Measurements from ENCODE around the gene MBNL1. TPM values are rescaled to one million over a fixed set of nuclear protein-coding genes. Genes with fewer than 3 reads are reported as not detected.

Gene MBNL1
- total RNA-seq, 1 experiment from 2014 or later = 200 TPM

DNA sequence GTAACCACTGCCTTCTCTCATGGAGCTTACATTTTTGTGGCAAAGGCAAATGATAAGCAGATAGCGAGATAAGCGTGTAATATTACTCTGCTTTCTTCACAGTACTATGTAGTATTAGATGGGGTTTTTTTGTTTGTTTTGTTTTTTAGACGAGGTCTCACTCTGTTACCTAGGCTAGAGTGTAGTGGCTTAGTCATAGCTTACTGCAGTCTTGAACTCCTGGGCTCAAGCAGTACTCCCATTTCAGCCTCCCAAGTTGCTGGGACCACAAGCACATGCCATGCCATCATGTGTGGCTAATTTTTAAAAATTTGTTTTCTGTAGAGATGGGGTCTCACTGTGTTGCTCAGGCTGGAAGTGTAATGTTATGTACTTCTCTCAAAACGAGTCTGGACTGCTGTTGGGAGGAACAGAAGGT, 22.9 kb downstream of the MBNL1 start:
- Histone ChIP-seq H3K27me3 (ENCODE audit: insufficient read depth, low read length) (no peaks in the 10 kb centered on the region), H3K27ac (ENCODE audit: low read depth, low read length) (no peak overlapping the region), H3K4me1 (ENCODE audit: control insufficient read depth in 1 of 2, insufficient read depth in 2 of 2, low read length in 2 of 2) (peaks cover 15 to 29% of the 10 kb centered on the region in 2 experiments; a peak in 3 of 4 replicates), H4K20me1 (ENCODE audit: insufficient read depth) (peaks cover 13% of the 10 kb centered on the region; the same call in 1 of the 2 replicates), H3K36me3 (ENCODE audit: control insufficient read depth in 1 of 2, insufficient read depth in 2 of 2, low read length in 2 of 2) (no peaks in the 10 kb centered on the region), H3K79me2 (ENCODE audit: insufficient read depth, low read length) (peaks cover 100% of the 10 kb centered on the region), H3K4me2 (ENCODE audit: low read length) (no peak overlapping the region), H3K9me3 (ENCODE audit: control insufficient read depth in 1 of 2, insufficient read depth in 1 of 2, low read depth in 1 of 2, low read length in 2 of 2) (no peaks in the 10 kb centered on the region), H3K9me2 (ENCODE audit: insufficient read depth) (no peaks in the 10 kb centered on the region), H2AFZ (ENCODE audit: low read depth, low read length, poor library complexity, severe bottlenecking) (no peak overlapping the region), H3K4me3 (replicated peaks in 1 of 2; ENCODE audit: low read depth in 1 of 2, low read length in 2 of 2) (no peak overlapping the region), H3K9ac (ENCODE audit: low read length) (no peak overlapping the region)
- DNase-seq (ENCODE audit: low read depth, low spot score) (no peak), ATAC-seq (no peak; the same call in 1 of the 2 replicates)
- BruUV-seq (replicated peaks) = no TSS peak
- no peak for TF ChIP-seq CBX3 (IDR thresholded peaks at IDR 0.05; ENCODE audit: low read depth)
- TF ChIP-seq EZH2 (IDR thresholded peaks at IDR 0.05) = no peak
- TF ChIP-seq ZNF274 (IDR thresholded peaks at IDR 0.05; ENCODE audit: low read depth, low read length) = no peak
- ChIA-PET RAD21 (ENCODE audit: low non-redundant PET in 1 of 2, low total read pairs in 2 of 2, uncharacterized antibody in 2 of 2, unreplicated experiment in 2 of 2) (no interaction called here), POLR2A (interaction anchor here (0.6 kb wide), 1 partner anchor 23 kb away, joined by 4 read pairs; the partner anchor contains the start of gene MBNL1), CTCF (no interaction called here)
- intact Hi-C loops (cut with micrococcal nuclease) = no loop called here

DNA sequence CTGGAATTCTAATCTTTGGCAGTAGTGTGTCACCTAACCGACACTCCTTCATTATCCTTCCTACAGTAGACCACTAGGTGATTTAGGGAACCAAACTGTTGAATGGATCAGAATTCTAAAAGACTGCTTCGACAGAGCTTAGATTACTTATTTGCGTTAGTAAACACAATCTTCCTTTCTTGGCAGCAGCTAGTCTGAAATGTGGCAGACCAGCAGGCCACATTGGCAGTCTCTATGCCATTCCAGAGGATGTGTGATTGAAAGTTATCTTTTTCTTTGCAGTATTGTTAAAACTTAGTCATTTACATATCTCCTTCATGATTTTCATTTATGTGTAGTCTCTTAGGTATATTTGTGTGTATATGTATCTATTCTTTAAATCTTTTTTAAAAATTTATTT, 23.6 kb downstream of the MBNL1 start:
- BruUV-seq (replicated peaks) = no TSS peak
- Histone ChIP-seq H2AFZ (ENCODE audit: low read depth, low read length, poor library complexity, severe bottlenecking) (no peak overlapping the region), H3K9me3 (ENCODE audit: control insufficient read depth in 1 of 2, insufficient read depth in 1 of 2, low read depth in 1 of 2, low read length in 2 of 2) (no peaks in the 10 kb centered on the region), H3K79me2 (ENCODE audit: insufficient read depth, low read length) (peaks cover 100% of the 10 kb centered on the region), H3K9me2 (ENCODE audit: insufficient read depth) (no peaks in the 10 kb centered on the region), H3K36me3 (ENCODE audit: control insufficient read depth in 1 of 2, insufficient read depth in 2 of 2, low read length in 2 of 2) (no peaks in the 10 kb centered on the region), H3K9ac (ENCODE audit: low read length) (no peak overlapping the region), H3K27me3 (ENCODE audit: insufficient read depth, low read length) (no peaks in the 10 kb centered on the region), H3K4me2 (ENCODE audit: low read length) (no peak overlapping the region), H3K4me1 (ENCODE audit: control insufficient read depth in 1 of 2, insufficient read depth in 2 of 2, low read length in 2 of 2) (peaks cover 22 to 36% of the 10 kb centered on the region in 2 experiments; a peak in 3 of 4 replicates), H4K20me1 (ENCODE audit: insufficient read depth) (peaks cover 13% of the 10 kb centered on the region; the same call in 1 of the 2 replicates), H3K27ac (ENCODE audit: low read depth, low read length) (no peak overlapping the region), H3K4me3 (replicated peaks in 1 of 2; ENCODE audit: low read depth in 1 of 2, low read length in 2 of 2) (no peak overlapping the region)
- no peak for DNase-seq (ENCODE audit: low read depth, low spot score)
- ChIA-PET CTCF (no interaction called here), POLR2A (no interaction called here), RAD21 (ENCODE audit: low non-redundant PET in 1 of 2, low total read pairs in 2 of 2, uncharacterized antibody in 2 of 2, unreplicated experiment in 2 of 2) (no interaction called here)
- no peak for ATAC-seq
- no peak for TF ChIP-seq SP1 (IDR thresholded peaks at IDR 0.05; ENCODE audit: low read depth)
- TF ChIP-seq RAD21 (IDR thresholded peaks at IDR 0.05; ENCODE audit: low read depth) = no peak
- no peak for TF ChIP-seq CEBPB (IDR thresholded peaks at IDR 0.05; ENCODE audit: low read depth)
- TF ChIP-seq TCF7L2 (IDR thresholded peaks at IDR 0.05; ENCODE audit: borderline replicate concordance, extremely low read depth, insufficient read depth, insufficient read length) = no peak
- no peak for TF ChIP-seq SIN3A (IDR thresholded peaks at IDR 0.05; ENCODE audit: low read depth)
- TF ChIP-seq, protein P1, sequence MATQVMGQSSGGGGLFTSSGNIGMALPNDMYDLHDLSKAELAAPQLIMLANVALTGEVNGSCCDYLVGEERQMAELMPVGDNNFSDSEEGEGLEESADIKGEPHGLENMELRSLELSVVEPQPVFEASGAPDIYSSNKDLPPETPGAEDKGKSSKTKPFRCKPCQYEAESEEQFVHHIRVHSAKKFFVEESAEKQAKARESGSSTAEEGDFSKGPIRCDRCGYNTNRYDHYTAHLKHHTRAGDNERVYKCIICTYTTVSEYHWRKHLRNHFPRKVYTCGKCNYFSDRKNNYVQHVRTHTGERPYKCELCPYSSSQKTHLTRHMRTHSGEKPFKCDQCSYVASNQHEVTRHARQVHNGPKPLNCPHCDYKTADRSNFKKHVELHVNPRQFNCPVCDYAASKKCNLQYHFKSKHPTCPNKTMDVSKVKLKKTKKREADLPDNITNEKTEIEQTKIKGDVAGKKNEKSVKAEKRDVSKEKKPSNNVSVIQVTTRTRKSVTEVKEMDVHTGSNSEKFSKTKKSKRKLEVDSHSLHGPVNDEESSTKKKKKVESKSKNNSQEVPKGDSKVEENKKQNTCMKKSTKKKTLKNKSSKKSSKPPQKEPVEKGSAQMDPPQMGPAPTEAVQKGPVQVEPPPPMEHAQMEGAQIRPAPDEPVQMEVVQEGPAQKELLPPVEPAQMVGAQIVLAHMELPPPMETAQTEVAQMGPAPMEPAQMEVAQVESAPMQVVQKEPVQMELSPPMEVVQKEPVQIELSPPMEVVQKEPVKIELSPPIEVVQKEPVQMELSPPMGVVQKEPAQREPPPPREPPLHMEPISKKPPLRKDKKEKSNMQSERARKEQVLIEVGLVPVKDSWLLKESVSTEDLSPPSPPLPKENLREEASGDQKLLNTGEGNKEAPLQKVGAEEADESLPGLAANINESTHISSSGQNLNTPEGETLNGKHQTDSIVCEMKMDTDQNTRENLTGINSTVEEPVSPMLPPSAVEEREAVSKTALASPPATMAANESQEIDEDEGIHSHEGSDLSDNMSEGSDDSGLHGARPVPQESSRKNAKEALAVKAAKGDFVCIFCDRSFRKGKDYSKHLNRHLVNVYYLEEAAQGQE (IDR thresholded peaks at IDR 0.05; ENCODE audit: low read depth) = no peak
- TF ChIP-seq POLR2AphosphoS5 (IDR thresholded peaks at IDR 0.05; ENCODE audit: low read depth, low read length) = no peak
- TF ChIP-seq SRF (IDR thresholded peaks at IDR 0.05; ENCODE audit: low read depth) = no peak
- TF ChIP-seq ZFX (IDR thresholded peaks at IDR 0.05) = no peak
- no peak for TF ChIP-seq CBX3 (IDR thresholded peaks at IDR 0.05; ENCODE audit: low read depth)
- TF ChIP-seq POLR2A (IDR thresholded peaks at IDR 0.05; ENCODE audit: borderline replicate concordance, extremely low read depth, insufficient read depth, insufficient read length) = no peak
- TF ChIP-seq, protein P2, sequence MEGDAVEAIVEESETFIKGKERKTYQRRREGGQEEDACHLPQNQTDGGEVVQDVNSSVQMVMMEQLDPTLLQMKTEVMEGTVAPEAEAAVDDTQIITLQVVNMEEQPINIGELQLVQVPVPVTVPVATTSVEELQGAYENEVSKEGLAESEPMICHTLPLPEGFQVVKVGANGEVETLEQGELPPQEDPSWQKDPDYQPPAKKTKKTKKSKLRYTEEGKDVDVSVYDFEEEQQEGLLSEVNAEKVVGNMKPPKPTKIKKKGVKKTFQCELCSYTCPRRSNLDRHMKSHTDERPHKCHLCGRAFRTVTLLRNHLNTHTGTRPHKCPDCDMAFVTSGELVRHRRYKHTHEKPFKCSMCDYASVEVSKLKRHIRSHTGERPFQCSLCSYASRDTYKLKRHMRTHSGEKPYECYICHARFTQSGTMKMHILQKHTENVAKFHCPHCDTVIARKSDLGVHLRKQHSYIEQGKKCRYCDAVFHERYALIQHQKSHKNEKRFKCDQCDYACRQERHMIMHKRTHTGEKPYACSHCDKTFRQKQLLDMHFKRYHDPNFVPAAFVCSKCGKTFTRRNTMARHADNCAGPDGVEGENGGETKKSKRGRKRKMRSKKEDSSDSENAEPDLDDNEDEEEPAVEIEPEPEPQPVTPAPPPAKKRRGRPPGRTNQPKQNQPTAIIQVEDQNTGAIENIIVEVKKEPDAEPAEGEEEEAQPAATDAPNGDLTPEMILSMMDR (IDR thresholded peaks at IDR 0.05 in 2 of 3, conservative IDR thresholded peaks at IDR 0.05 in 1 of 3; ENCODE audit: borderline replicate concordance in 1 of 3, insufficient read depth in 1 of 3, low read depth in 2 of 3, low read length in 2 of 3) = no peak
- TF ChIP-seq EZH2phosphoT487 (IDR thresholded peaks at IDR 0.05; ENCODE audit: borderline replicate concordance) = no peak
- no peak for TF ChIP-seq EZH2 (IDR thresholded peaks at IDR 0.05)
- no peak for TF ChIP-seq EGR1 (IDR thresholded peaks at IDR 0.05; ENCODE audit: low read depth)
- intact Hi-C loops (cut with micrococcal nuclease) = no loop called here
